Hypothalamus (tissue), 51 donors: ENCODE data around the gene GUCY2C.
A peak's percentile ranks its signal among the peaks of the same experiment; 100 is the strongest.

Experiments used
- DNase-seq, 51 donors: peaks; one replicate each; lab custom pipeline; 2025; lab: John Stamatoyannopoulos, UW

Gene GUCY2C

DNA sequence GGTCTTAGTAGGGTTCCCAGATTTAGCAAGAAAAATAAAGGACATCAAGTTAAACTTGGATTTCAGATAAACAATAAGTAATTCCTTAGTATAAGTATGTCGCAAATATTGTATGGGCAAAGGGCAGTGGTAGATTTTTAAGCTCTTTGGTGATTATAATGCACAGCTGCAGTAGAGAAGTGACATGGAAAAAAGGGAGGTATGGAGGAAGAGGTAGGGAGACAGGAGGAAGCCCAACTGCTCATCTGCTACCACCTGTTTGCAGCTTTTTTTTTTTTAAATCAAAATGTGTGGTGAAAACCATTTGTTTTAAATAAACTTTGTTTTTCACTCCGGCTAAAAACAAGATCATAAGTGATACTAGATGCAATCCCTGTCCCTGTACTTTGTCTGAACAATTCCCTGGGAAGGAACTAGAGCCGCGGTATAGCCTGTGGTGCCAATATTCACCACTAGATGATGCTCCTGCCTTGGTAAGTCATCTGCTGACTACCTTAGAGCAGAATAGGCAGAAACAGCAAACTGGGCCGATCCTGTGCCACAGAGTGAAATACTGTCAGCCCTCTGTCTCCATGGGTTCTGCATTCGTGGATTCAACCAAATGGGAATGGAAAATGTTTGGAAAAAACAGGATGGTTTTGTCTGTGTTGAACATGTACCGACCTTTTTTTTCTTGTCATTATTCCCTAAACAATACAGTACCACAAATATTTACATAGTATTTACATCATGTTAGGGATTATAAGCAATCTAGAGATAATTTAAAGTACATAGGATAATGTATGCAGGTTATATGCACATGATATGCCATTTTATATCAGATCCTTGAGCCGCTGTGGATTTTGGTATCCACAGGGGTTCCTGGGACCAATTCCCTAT, 66.3 kb downstream of the GUCY2C start:
- peak in 37 of 51 donors; percentile 1 to 71 (median 41) for DNase-seq

DNA sequence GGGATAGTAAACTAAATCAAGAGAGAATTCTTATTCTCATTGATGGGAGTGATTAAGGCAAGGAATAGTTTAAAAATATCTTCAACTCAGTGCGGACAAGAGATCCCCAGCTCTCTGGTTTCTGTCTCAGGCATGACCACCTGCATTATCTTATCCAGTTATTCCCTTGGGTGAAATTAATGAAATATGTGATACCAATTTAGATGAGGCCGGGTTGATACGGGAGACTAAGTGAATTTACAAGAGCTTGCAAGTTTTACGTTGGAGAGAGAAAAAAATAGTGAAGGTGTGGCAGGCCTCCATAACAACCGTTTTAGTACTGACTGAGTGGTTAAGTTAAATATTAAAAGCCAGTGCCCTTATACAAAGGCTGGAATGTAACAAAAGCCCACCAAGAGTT, 67.6 kb downstream of the GUCY2C start:
- DNase-seq: no peak

DNA sequence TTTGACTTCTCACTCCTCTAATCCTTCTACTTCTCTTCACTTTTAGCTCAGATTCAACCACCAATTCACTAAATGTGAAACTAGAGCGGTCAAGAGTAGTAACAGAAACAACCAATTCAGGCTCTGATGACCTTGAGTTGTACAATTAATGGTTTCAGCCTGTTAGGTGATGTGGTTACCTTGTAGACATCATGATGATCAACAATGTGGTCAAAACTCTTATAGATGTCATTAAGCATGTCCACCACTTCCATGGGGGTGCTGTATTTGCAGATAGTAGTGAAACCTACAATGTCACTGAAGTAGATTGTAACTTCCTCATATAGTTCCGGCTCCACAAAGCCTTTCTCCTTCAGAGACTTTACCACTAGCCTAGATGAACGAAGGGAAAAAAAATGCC, 74.6 kb downstream of the GUCY2C start:
- DNase-seq: no peak

DNA sequence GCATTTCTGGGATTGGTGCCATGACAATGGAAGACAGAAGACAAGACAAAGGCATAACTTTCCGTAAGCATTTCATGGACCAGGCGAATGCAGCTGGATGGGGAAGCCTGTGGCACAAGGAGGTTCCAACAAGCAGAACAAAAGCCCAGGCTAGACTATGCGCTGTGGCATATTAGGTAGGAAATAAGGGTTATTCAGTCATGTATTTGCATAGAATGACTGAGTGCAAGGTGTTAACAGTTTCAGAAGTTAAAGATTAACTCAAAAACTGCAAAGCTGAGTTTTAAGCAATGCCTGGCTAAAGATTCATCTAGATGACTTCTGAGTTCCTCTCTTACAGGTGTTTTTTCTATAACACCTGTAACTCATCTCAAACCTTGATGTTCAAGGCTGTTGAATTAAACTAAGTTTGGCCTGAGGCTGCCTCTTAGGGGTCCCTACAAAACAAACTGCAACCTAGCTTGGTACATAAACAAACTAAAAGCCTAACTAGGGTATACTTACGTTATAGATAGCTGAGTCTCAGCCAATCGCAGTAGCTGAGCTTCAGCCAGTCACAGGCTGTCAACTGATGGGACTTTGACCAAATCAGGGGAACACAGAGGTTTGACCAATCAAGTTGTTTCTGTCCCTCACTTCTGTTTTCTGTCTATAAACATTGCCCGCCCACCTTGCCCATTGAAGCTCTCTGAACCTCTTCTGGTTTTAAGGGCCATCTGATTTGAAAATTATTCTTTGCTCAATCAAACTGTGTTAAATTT, 76.5 kb downstream of the GUCY2C start:
- no peak for DNase-seq

DNA sequence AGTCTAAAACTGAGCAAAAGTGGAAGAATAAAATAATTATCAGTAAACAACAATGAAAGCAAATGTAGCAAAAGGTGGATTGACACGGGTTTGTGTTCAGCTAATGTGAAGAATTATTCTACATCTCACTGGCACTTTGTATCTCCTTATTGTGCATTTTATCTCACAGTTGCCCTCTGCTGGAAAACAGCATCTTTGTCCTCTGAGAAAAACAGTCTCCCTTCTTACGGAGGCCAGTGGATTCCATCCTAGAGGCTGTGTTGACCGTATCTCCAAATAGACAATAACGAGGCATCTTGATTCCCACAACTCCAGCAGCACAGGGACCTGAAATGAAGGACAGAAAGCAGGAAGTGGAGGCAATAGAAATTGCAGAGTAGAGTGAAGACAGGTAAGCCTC, 77.4 kb downstream of the GUCY2C start:
- peak in 1 of 51 donors; percentile 8 for DNase-seq

DNA sequence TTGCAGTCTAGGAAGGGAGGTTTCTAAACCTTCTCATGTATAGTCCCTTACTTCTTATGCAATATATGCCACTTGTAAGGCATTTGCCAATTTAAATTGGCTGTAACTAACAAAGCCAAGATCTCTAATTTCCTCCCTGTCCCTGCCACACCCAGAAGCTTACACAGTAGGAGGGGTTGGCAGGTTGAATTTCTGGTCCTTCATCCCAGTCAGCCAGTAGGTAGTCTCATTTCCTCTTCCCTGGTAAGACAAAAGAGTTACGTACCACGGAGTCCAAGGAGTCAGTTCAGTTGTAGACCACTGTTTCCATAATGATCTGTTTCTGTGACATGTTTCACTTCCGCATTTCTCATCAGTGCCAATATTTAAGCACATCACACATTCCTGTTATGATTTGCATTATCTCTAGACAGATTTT, 81.7 kb downstream of the GUCY2C start:
- DNase-seq: peak in 1 of 51 donors; percentile 5

DNA sequence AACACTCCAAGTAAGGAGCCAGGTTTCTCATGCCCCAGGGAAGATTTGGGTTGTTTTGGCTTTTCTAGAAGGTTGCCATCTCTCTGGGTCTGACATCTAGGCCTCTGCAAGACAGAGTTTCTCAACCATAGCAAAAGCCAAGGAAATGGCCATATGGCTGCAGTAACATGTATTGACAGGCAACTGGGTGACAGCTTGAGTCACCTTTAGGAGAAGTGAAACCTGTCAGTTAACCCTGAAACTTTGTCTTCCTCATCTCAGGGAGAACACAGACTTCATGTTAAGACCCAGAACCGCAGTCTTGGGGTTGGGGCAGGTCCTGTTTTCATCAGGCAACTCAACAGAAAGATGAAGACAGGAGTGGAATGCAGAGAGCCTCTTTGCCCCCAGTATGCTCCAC, 82.7 kb downstream of the GUCY2C start:
- peak in 1 of 51 donors; percentile 33 for DNase-seq

DNA sequence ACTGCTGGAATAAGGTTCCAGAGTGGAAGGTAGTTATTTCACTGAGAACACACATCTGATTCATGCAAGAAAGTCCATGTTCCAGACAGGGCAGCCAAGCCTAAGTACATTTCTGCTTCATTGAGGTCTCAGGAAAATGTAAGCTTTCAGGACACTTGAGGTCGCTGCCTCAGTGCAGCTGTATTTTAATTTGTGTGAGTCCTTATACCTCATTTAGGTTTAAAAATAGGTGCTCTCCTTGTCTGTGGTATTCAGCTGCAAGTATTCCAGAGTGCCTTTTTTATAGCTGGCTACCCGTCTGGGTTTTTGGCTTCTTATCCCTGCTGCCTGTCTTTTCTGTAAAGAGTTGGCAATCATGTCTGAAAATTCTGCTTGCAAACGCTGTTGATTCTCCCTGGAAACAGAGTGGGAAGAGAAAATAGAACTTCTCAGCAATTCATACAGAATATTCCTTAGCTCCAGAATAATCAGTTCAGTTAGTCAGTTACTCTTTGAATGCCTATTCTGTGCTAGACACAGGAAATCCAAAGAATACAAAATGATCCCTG, 83.4 kb downstream of the GUCY2C start:
- peak in 3 of 51 donors; percentile 13 to 29 (median 17) for DNase-seq

DNA sequence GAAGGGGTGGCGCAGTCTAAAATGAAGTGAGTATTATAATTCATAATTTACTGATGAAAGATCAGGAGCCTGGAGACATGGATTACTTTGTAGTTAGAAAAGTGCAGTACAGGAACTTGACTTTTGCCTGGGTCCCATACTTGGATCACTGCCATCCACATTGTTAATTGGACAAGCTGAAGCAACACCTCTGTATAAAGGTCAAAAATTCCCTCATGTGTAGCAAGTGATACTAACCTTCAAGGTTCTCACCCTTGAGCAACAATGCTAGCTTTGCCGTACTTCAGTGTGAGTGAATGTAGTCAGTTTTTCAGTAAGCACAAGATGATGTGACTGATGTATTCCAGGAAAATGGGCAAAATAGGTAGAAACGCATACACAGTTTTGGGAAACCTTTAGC, 84.1 kb downstream of the GUCY2C start:
- DNase-seq: no peak

DNA sequence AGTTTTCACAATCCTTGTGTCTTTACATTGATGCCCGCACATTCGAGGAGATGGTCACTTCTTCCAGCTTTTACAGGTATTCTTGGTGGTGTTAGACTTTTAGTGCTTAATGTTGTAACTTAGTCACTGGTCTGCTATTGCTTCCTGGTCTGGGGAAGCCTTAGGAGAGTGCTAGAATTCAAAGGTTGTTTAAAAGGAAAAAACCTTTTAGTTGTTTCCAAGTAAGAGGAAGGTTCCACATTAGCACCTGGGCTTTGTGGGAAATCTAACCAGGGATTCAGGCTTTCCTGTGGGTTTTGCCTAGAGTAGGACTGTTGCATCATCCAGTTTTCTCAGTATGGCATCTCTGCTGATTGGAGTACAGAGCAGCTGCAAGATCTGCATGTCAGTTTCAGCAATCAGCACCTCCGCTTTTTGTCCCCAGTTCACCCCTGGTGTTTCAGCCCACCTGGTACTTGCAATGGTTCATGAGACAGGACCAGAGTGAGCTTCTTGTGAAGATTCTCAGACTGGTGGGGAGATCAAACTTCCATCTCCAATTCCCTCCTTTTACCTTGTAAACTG, 84.7 kb downstream of the GUCY2C start:
- no peak for DNase-seq

DNA sequence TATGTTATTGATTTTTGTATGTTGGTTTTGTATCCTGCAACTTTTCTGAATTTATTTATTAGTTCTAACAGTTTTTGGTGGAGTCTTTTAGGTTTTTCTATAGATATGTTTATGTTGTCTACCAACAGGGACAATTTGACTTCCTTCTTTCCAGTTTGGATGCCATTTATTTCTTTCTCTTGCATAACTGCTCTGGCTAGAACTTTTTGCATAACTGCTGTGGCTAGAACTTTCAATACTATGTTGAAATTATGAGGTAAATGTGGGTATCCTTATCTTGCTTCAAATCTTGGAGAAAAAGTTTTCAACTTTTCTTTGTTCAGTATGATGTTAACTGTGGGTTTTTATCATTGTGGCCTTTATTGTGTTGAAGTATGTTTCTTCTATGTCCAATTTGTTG, 88.8 kb downstream of the GUCY2C start:
- no peak for DNase-seq

DNA sequence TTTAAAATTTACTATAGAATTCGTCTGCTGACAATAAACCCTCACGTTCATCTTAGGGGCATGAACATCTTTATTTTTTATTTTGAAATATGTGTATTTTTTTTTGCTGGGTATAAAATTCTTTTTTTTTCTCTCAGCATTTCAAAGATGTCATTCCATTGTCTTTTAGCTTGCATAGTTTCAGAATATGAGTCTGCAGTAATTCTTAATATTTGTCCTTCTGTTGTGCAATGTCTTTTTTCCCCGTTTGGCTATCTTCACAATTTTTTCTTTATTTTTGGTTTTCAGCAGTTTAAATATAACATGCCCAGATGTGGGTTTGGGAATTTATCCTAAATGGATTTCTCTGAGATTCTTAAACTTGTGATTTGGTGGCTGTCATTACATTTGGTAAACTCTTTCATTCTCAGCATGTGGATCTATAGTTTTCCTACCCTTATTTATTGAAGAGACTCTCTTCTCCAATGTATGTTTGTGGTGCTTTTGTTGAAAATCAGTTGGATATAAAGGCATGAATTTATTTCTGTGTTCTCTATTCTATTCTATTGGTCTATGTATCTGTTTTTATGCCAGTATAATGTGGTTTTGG, 90.9 kb downstream of the GUCY2C start:
- DNase-seq: no peak

DNA sequence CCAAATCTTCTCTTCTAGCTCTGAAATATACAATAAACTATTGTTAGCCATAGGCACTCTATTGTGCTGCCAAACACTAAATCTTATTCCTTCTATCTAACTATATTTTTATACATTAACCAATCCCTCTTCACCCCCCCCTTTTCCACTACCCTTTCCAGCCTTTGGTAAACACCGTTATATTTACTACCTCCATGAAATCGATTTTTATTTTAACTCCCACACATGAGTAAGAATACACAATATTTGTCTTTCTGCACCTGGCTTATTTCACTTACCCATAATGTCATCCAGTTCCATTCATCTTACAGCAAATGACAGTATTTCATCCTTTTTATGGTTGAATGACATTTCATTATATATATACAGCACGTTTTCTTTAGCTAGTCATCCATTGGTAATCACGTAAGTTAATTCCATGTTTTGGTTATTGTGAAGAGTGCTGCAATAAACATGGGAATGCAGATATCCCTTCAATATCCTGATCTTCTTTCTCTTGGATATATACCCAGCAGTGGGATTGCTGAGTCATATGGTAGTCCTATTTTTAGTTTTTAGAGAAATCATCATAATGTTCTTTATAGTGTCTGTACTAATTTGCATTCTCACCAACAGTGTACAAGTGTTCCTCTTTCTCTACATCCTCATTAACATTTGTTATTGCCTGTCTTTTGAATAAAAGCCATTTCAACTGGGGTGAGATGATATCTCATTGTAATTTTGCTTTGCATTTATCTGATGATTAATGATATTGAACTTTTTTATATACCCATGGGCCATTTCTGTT, 94.5 kb downstream of the GUCY2C start:
- no peak for DNase-seq

DNA sequence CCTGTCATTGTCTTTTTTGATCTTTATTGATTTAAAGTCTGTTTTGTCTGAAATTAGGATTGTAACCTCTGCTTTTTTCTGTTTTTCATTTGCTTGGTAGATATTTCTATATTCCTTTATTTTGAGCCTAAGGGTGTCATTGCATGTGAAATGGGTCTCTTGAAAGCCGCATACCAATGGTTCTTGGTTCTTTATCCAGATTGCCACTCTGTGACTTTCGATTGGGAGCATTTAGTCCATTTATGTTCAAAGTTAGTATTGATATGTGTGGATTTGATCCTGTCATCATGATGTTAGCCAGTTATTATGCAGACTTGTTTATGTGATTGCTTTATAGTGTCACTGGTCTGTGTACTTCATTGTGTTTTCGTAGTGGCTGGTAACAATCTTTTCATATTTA, 98.9 kb downstream of the GUCY2C start:
- DNase-seq: no peak

DNA sequence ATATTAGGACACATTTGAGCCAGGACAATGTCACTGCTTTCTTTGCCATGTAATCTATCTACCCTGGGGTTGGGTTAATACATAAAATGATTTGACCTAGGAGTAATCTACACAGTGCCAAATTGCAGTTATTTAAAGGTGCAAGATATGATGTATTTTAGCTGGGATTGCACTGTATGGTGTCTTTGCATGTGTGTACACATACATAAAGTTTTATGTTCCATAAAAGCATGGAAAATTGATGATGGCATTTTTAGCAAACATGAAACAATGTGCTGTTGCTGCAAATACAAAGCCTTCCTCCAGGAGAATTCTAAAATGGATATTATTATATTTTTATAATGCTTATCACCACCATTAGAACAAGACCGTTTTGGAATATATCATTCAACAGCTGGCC, 104.7 kb downstream of the GUCY2C start:
- DNase-seq: no peak

DNA sequence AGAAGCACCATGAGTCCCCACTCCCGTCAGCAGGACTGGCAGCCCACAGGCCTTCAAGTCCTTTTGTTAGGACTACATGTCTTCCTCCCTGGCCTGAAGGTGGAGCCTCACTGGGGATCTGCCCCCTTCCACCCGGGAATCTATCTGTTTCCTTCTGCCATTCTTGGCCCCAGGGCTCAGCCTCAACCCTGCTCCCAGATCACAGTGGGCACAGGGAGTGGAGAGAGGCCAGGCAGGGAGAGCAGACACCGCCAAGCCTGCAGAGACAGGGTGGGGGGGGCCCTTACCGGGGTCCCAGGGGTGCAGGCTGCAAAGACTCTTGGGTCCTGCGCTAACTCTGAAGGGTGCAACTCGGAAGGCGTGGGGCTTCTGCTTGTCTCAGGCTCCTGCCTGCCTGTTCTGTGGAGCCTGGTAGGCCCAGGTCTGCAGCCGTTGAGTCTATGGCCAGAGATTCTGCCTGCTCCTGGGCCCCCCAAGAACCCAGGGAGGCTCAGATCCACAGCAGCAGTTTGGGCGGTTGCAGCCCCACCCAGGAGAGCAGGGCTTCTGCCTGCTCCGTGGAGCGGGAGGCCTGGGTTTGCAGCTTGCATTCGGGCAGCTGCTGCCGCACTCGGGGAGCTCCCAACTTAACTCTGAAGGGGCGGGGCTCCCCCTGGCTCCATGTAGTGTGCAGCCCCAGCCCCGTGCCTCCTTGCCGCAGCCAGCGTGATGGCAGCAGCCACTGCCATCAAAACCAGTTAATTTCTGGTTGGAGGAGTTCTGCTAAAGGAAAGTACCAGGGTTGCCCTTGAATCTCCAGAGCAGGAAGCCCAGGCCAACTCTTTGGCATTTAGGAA, 107.0 kb downstream of the GUCY2C start:
- no peak for DNase-seq

DNA sequence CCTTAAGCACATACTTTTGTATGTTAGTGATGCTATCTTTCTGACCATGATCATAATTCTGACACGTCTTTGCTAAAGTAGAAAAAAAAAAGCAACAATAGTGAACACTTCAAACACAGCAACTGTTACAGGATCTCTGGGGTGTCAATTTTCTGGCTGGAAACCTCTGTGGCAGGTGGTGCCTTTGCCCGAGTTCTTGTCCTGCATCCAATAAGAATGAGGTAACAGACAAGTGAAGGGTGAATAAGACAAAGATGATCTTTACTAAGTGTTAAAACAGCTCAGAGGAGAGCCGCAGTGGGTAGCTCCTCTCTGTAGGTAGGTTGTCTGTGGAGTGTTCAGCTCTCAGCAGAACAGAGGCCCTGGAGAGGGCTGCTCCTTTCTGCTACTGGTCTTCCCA, 107.8 kb downstream of the GUCY2C start:
- DNase-seq: no peak

DNA sequence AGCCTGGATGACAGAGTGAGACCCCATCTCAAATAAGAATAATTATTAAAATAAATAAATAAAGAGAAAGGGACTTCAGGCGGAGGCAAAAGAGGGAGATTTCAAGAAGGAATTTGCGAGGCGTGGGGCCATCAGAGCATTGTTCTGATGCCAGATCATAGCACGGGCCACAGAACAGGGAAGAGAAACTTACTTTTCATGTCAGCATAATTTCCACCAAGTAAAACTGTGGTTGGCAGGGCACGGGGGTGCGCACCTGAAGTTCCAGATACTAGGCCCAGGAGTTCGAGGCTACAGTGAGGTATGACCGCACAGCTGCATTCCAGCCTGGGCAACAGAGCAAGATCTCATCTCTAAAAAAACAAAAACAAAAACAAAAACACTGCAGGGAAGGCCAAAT, 117.8 kb downstream of the GUCY2C start:
- DNase-seq: no peak

DNA sequence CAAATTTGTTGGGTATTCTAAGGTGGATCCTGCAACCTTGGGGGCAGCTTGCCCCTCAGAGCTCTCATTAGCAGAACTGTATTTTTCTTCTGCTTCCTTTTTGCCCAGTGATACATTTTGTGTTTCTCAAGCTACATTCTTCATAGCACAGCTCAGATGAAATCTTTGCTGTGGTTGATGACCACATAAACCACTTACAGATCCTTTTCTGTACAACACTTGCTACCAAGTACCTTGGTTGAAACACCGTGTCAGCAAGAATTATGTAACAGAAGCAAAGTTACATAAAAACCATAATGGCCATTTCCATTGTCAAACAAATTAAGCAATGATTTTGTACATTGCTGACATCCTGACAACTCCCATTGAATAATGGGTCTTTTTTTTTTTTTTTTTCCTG, 119.1 kb downstream of the GUCY2C start:
- no peak for DNase-seq
